Measurements from ENCODE around the gene SIRT7. TPM values are rescaled to one million over a fixed set of nuclear protein-coding genes. Genes with fewer than 3 reads are reported as not detected.

Gene SIRT7
- total RNA-seq, 1 experiment from 2014 or later = 51.6 TPM

GRCh38 chr17:81921537-81921862, 3.5 kb upstream of the SIRT7 start:
- H2AFZ ChIP-seq (ENCODE audit: low read length) = no peak overlapping the region
- peaks cover 7% of the 10 kb centered on the region; the same call in 1 of the 2 replicates for H3K36me3 ChIP-seq (ENCODE audit: low read depth, low read length)
- intact Hi-C loops (cut with micrococcal nuclease) = no loop called here
- no peak overlapping the region for H3K4me2 ChIP-seq (ENCODE audit: low read length)
- no peaks in the 10 kb centered on the region for H3F3A ChIP-seq (ENCODE audit: low read length, unreplicated experiment)
- no peaks in the 10 kb centered on the region for H4K20me1 ChIP-seq (ENCODE audit: low read length)
- CTCF ChIA-PET = no interaction called here
- POLR2A ChIA-PET (ENCODE audit: unreplicated experiment) = no interaction called here
- peaks cover 85% of the 10 kb centered on the region for H3K79me2 ChIP-seq (ENCODE audit: low read length)
- no TSS peak for BruUV-seq (replicated peaks)
- no peaks in the 10 kb centered on the region for H3K9me2 ChIP-seq (replicated peaks; ENCODE audit: low read length)
- H3K9ac ChIP-seq (ENCODE audit: low read length) = no peak overlapping the region
- ATAC-seq (no peak), DNase-seq (no peak)
- TF ChIP-seq EZH2 (IDR thresholded peaks at IDR 0.05; ENCODE audit: low read length, unreplicated experiment) = no peak
- no peak for TF ChIP-seq EZH2phosphoT487 (IDR thresholded peaks at IDR 0.05; ENCODE audit: borderline replicate concordance, low read length)
- no peak for TF ChIP-seq CTCF (conservative IDR thresholded peaks at IDR 0.05; ENCODE audit: low read depth, low read length)
- H3K9me3 ChIP-seq (ENCODE audit: low read length) = no peaks in the 10 kb centered on the region
- no peaks in the 10 kb centered on the region for H3K27me3 ChIP-seq (ENCODE audit: low read length)
- H3K4me1 ChIP-seq (ENCODE audit: insufficient read depth, low read length) = peaks cover 50% of the 10 kb centered on the region
- no peak overlapping the region for H3K4me3 ChIP-seq (ENCODE audit: low read length)
- no peak overlapping the region for H3K27ac ChIP-seq (ENCODE audit: low read length)

- TF ChIP-seq EZH2phosphoT487 (IDR thresholded peaks at IDR 0.05; ENCODE audit: borderline replicate concordance, low read length) = no peak
- no peak for TF ChIP-seq CTCF (conservative IDR thresholded peaks at IDR 0.05; ENCODE audit: low read depth, low read length)
- no peak for TF ChIP-seq EZH2 (IDR thresholded peaks at IDR 0.05; ENCODE audit: low read length, unreplicated experiment)
- H3K79me2 ChIP-seq (ENCODE audit: low read length) = peaks cover 85% of the 10 kb centered on the region
- intact Hi-C loops (cut with micrococcal nuclease) = no loop called here
- DNase-seq (no peak), ATAC-seq (no peak)
- H2AFZ ChIP-seq (ENCODE audit: low read length) = no peak overlapping the region
- H3F3A ChIP-seq (ENCODE audit: low read length, unreplicated experiment) = no peaks in the 10 kb centered on the region
- H3K27me3 ChIP-seq (ENCODE audit: low read length) = no peaks in the 10 kb centered on the region
- ChIA-PET POLR2A (ENCODE audit: unreplicated experiment) (interaction anchor here (0.5 kb wide), 1 partner anchor 186 kb away, joined by 3 read pairs; no protein-coding TSS in a partner anchor), CTCF (no interaction called here)
- H4K20me1 ChIP-seq (ENCODE audit: low read length) = 0 out of 2 replicates have a peak, but pooled peaks cover 4% of the 10 kb centered on the region
- H3K9me2 ChIP-seq (replicated peaks; ENCODE audit: low read length) = no peaks in the 10 kb centered on the region
- H3K4me2 ChIP-seq (ENCODE audit: low read length) = no peak overlapping the region
- H3K9ac ChIP-seq (ENCODE audit: low read length) = no peak overlapping the region
- BruUV-seq (replicated peaks) = no TSS peak
- H3K9me3 ChIP-seq (ENCODE audit: low read length) = no peaks in the 10 kb centered on the region
- H3K27ac ChIP-seq (ENCODE audit: low read length) = no peak overlapping the region
- H3K4me1 ChIP-seq (ENCODE audit: insufficient read depth, low read length) = peaks cover 52% of the 10 kb centered on the region
- peaks cover 7% of the 10 kb centered on the region; the same call in 1 of the 2 replicates for H3K36me3 ChIP-seq (ENCODE audit: low read depth, low read length)
- H3K4me3 ChIP-seq (ENCODE audit: low read length) = no peak overlapping the region
Observed at GRCh38 chr17:81920612-81921536, 2.9 kb upstream of the SIRT7 start.

Measured in PC-3 (cell line).